Measurements from ENCODE around the gene GPR85. TPM values are rescaled to one million over a fixed set of nuclear protein-coding genes. Genes with fewer than 3 reads are reported as not detected.

The GPR85 gene
- total RNA-seq, 4 donors from 2014 or later: 0.16 to 0.27 TPM; not detected in 2

DNA sequence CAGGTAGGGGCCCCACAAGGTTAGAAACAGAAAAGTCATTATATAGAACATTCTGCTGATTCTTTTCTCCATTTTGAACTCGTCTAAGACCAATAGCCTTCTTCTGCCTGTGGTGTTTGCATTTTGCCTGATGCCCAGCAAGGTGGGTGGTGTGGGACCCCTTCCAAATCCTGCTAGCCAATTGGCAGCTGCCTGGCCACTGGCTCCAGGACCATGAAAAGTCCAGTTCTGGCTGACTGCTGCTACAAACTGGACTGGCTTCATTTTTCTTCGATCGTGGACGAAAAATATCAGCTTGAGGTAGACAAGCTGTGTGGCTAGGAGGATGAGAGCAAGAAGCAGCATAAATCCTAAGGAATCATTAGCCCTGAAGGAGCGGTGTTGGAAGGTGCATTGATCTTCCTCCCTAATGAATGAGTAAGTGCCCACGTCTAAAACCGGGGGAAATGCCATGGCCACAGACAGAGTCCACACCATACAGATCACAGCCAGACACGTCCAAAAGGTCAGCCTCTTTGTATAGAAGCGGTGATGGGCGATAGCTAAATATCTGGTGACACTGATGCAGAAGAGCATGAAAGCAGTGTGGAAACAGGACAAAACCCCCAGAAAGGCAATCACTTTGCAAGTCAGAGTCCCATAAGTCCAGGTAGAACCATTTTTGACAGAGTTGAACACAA is 2.7 kb downstream of the GPR85 start:
- Histone ChIP-seq H3K4me3 (no peak overlapping the region), H3K27me3 (peaks cover 14% of the 10 kb centered on the region), H3K4me1 (peaks cover 0 to 4% (median 0%) of the 10 kb centered on the region in 4 donors), H3K27ac (no peak overlapping the region), H3K9me3 (no peaks in the 10 kb centered on the region), H3K36me3 (no peaks in the 10 kb centered on the region)
- in situ Hi-C loops (cut with MboI; ENCODE audit: low pct_ligation_motif_present in 1 of 4, low pct_unique_long_range_greater_than_20kb in 1 of 4, low sequenced_read_pairs in 3 of 4) (no loop called here), intact Hi-C loops (cut with DNase I; ENCODE audit: low total_unique reads) (no loop called here)
- 86 to 92% methylated on average over 4 to 10 of the region's 10 CpGs for WGBS, 2 donors (ENCODE audit: low coverage in 1 of 2)
- DNase-seq: no peak
- TF ChIP-seq, protein P1, sequence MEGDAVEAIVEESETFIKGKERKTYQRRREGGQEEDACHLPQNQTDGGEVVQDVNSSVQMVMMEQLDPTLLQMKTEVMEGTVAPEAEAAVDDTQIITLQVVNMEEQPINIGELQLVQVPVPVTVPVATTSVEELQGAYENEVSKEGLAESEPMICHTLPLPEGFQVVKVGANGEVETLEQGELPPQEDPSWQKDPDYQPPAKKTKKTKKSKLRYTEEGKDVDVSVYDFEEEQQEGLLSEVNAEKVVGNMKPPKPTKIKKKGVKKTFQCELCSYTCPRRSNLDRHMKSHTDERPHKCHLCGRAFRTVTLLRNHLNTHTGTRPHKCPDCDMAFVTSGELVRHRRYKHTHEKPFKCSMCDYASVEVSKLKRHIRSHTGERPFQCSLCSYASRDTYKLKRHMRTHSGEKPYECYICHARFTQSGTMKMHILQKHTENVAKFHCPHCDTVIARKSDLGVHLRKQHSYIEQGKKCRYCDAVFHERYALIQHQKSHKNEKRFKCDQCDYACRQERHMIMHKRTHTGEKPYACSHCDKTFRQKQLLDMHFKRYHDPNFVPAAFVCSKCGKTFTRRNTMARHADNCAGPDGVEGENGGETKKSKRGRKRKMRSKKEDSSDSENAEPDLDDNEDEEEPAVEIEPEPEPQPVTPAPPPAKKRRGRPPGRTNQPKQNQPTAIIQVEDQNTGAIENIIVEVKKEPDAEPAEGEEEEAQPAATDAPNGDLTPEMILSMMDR (IDR thresholded peaks at IDR 0.05): no peak
- TF ChIP-seq POLR2AphosphoS5 (IDR thresholded peaks at IDR 0.05): no peak
- TF ChIP-seq EP300 (IDR thresholded peaks at IDR 0.05; ENCODE audit: low read depth): no peak

DNA sequence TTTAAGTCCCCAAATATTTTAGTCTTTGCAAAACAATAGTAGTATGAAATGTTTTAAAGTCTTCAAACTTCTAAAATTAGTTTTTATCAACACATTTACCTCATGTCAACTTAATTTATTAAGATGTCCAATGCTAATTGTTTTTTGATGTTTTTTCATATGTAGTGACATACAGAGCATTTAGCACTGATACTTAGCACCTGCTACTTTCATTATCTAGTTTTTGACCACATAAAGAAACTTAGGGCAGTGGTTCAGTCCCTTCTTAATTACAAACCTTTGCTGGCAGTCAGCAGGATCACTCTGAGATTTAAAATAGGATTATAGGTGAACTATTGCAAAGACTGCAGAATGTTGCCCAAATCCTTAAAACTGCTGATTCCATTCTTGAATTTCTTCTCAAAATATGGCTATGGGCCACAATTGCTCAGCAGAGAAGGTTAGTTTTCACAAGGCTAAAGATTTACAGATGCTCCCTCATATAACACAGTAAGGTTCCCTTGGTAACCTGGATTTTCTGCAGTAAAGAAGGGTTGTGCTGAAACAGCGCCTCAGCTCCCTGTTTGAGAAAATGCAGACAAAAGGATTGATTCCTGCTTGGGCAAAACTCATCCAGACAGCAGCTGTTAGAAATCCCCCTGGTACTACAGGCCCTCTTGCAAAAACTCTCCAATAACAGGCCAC is 3.4 kb downstream of the GPR85 start:
- in situ Hi-C loops (cut with MboI; ENCODE audit: low pct_ligation_motif_present in 1 of 4, low pct_unique_long_range_greater_than_20kb in 1 of 4, low sequenced_read_pairs in 3 of 4): no loop called here
- DNase-seq: no peak
- 70% methylated on average over 1 of the region's 1 CpG; no CpG with 5 or more reads in 1 of the 2 donors for WGBS, 2 donors (ENCODE audit: low coverage in 1 of 2)
- H3K4me3 ChIP-seq: no peak overlapping the region
- H3K9me3 ChIP-seq: no peaks in the 10 kb centered on the region
- no peak overlapping the region for H3K27ac ChIP-seq
- no peaks in the 10 kb centered on the region for H3K36me3 ChIP-seq
- intact Hi-C loops (cut with DNase I; ENCODE audit: low total_unique reads): no loop called here
- peaks cover 14% of the 10 kb centered on the region for H3K27me3 ChIP-seq
- peaks cover 0 to 4% (median 0%) of the 10 kb centered on the region in 4 donors for H3K4me1 ChIP-seq
- TF ChIP-seq, protein P1 (IDR thresholded peaks at IDR 0.05): no peak
- TF ChIP-seq POLR2AphosphoS5 (IDR thresholded peaks at IDR 0.05) (no peak), EP300 (IDR thresholded peaks at IDR 0.05; ENCODE audit: low read depth) (no peak), POLR2A (IDR thresholded peaks at IDR 0.05) (no peak)

DNA sequence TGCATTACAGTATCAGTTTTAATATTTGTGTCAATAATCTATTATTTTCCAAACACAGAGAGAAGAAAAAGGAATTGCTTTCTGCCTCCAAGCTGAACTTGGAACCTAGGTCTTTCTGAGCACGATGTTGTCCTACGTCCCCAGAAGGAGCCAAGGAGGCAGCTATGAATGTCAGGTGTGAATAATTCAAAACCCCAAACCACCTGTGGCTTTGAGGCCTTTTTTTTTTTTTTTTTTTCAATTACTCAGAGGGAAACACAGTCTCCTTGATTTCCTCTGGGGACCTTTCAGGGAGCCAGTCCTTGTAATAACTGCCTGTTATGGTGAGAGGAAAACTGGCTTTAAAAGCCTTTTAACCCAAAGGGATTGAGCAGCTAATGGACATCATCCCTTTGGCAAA is 8.3 kb downstream of the GPR85 start:
- in situ Hi-C loops (cut with MboI; ENCODE audit: low pct_ligation_motif_present in 1 of 4, low pct_unique_long_range_greater_than_20kb in 1 of 4, low sequenced_read_pairs in 3 of 4) (no loop called here), intact Hi-C loops (cut with DNase I; ENCODE audit: low total_unique reads) (no loop called here)
- Histone ChIP-seq H3K27me3 (no peaks in the 10 kb centered on the region), H3K4me1 (no peaks in the 10 kb centered on the region), H3K27ac (no peak overlapping the region), H3K9me3 (no peaks in the 10 kb centered on the region), H3K4me3 (no peak overlapping the region), H3K36me3 (no peaks in the 10 kb centered on the region)
- no peak for TF ChIP-seq POLR2AphosphoS5 (IDR thresholded peaks at IDR 0.05)
- TF ChIP-seq POLR2A (IDR thresholded peaks at IDR 0.05): no peak
- no peak for TF ChIP-seq EP300 (IDR thresholded peaks at IDR 0.05; ENCODE audit: low read depth)
- WGBS, 2 donors (ENCODE audit: low coverage in 1 of 2): 76 to 100% methylated on average over 2 of the region's 2 CpGs
- DNase-seq: no peak

DNA sequence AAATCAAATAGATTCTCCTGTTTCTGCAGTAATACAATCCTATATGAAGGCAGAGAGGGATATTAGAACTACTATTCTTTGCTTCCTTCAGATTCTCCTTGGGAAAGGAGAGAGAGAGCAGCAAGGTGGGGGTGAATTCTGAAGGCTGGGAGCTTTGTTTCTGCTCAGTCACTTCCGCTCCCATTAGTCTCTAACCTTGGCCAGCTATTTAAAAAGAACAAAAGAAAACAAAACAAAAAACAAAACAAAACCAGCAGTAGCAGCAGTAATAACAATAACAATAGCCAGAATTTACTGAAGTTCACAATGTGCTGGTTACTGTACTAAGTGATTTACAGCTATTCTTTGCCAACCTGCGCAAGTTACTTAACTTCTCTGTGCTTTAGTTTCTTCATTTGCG is 9.9 kb downstream of the GPR85 start:
- Histone ChIP-seq H3K27me3 (no peaks in the 10 kb centered on the region), H3K27ac (no peak overlapping the region), H3K4me3 (no peak overlapping the region), H3K4me1 (no peaks in the 10 kb centered on the region), H3K36me3 (no peaks in the 10 kb centered on the region), H3K9me3 (no peaks in the 10 kb centered on the region)
- in situ Hi-C loops (cut with MboI; ENCODE audit: low pct_ligation_motif_present in 1 of 4, low pct_unique_long_range_greater_than_20kb in 1 of 4, low sequenced_read_pairs in 3 of 4) (no loop called here), intact Hi-C loops (cut with DNase I; ENCODE audit: low total_unique reads) (no loop called here)
- no peak for DNase-seq
- WGBS, 2 donors (ENCODE audit: low coverage in 1 of 2): 87 to 93% methylated on average over 3 of the region's 3 CpGs
- no peak for TF ChIP-seq POLR2AphosphoS5 (IDR thresholded peaks at IDR 0.05)
- TF ChIP-seq, protein P1 (IDR thresholded peaks at IDR 0.05): no peak
- no peak for TF ChIP-seq POLR2A (IDR thresholded peaks at IDR 0.05)
- TF ChIP-seq EP300 (IDR thresholded peaks at IDR 0.05; ENCODE audit: low read depth): no peak

Data from transverse colon (tissue), 4 donors.